ENCODE data around the gene OR2J1.

GRCh38 chr6:29131691-29132090 lies 32.4 kb downstream of the OR2J1 start:
- TF ChIP-seq CTCF (conservative IDR thresholded peaks at IDR 0.05; ENCODE audit: low read length), result no peak
- no peak for TF ChIP-seq EZH2phosphoT487 (IDR thresholded peaks at IDR 0.05; ENCODE audit: borderline replicate concordance, low read depth, low read length)
